A549 treated with ZK216348 at 1 μM for 4 hours (cell line): ENCODE results near the gene PNP. TPM values are rescaled to one million over a fixed set of nuclear protein-coding genes. Genes with fewer than 3 reads are reported as not detected.

Source experiments
- total RNA-seq: library from RNA; stranded (reverse); fragments of 200-300 nt; extraction: Qiagen RNA extraction; gene quantifications from 5 replicates; pipeline ENCODE4 v1.2.3, GENCODE V29; 2022; ENCODE audit warnings: low read depth

PNP gene
- 148 to 204 TPM (median 152 TPM) in 5 replicates for total RNA-seq

GRCh38 chr14:20469242-20469889 is at the start of gene PNP:
Gene PNP, plus strand, starts transcription at chr14:20469406. Its CDS starts 119 bp downstream, at chr14:20469525.

GRCh38 chr14:20435582-20436362 is 33.4 kb upstream of the PNP start, which contains the start of gene KLHL33:
Gene KLHL33, minus strand, starts transcription at chr14:20436166. Its CDS starts 355 bp downstream, at chr14:20435811.

GRCh38 chr14:20454516-20455354 is 14.5 kb upstream of the PNP start, which contains the start of the genes APEX1 and OSGEP:
Gene APEX1, plus strand, starts transcription at chr14:20455226. Its CDS starts 420 bp downstream, at chr14:20455646.
Gene OSGEP, minus strand, starts transcription at chr14:20454812. Its CDS starts 129 bp downstream, at chr14:20454683.

GRCh38 chr14:20461225-20462141 is 7.7 kb upstream of the PNP start, which contains the start of gene PIP4P1:
Gene PIP4P1, minus strand, starts transcription at chr14:20461434. Its CDS starts 109 bp downstream, at chr14:20461325.

Other genes with a start within 250 kb of the PNP start
- not detected in 5 replicates for gene OR11H6, start 245.7 kb upstream of the PNP start, total RNA-seq
- not detected in 5 replicates for gene OR11H7, start 240.4 kb upstream of the PNP start, total RNA-seq
- gene OR11H4, start 230.1 kb upstream of the PNP start, total RNA-seq = not detected in 5 replicates
- 19.3 to 28.8 TPM (median 20.3 TPM) in 5 replicates for gene TTC5, start 163.5 kb upstream of the PNP start, total RNA-seq
- gene CCNB1IP1, start 136.1 kb upstream of the PNP start, total RNA-seq = 36.5 to 60.3 TPM (median 39.8 TPM) in 5 replicates
- gene PARP2, start 125.8 kb upstream of the PNP start, total RNA-seq = 19.6 to 28.9 TPM (median 20.4 TPM) in 5 replicates
- gene TEP1, start 55.9 kb upstream of the PNP start, total RNA-seq = 9.1 to 13.3 TPM (median 9.9 TPM) in 5 replicates
- gene KLHL33, start 33.2 kb upstream of the PNP start, total RNA-seq = not detected in 5 replicates
- gene OSGEP, start 14.6 kb upstream of the PNP start, total RNA-seq = 19.0 to 28.9 TPM (median 25.5 TPM) in 5 replicates
- gene APEX1, start 14.2 kb upstream of the PNP start, total RNA-seq = 248 to 284 TPM (median 259 TPM) in 5 replicates
- gene PIP4P1, start 8.0 kb upstream of the PNP start, total RNA-seq = 26.3 to 41.0 TPM (median 34.0 TPM) in 5 replicates
- gene RNASE10, start 36.1 kb downstream of the PNP start, total RNA-seq = 0.20 to 0.40 TPM (median 0.27 TPM) in 5 replicates
- not detected in 5 replicates for gene RNASE9, start 91.6 kb downstream of the PNP start, total RNA-seq
- not detected in 5 replicates for gene RNASE11, start 118.6 kb downstream of the PNP start, total RNA-seq
- gene RNASE12, start 122.0 kb downstream of the PNP start, total RNA-seq = not detected in 5 replicates
- gene OR6S1, start 172.3 kb downstream of the PNP start, total RNA-seq = not detected in 5 replicates
- gene RNASE4, start 215.2 kb downstream of the PNP start, total RNA-seq = 4.3 to 9.6 TPM (median 7.4 TPM) in 5 replicates
- gene ANG, start 219.4 kb downstream of the PNP start, total RNA-seq = 7.8 to 11.1 TPM (median 10.5 TPM) in 5 replicates